HepG2 (cell line): ENCODE results near the gene TRPM5. TPM values are rescaled to one million over a fixed set of nuclear protein-coding genes. Genes with fewer than 3 reads are reported as not detected.

Experiments used
- BCL6 ChIP-seq: IDR thresholded peaks from 2 replicates; pipeline ENCODE4 v1.6.1; 2016; ENCODE audit warnings: missing genetic modification reagents, missing compliant biosample characterization
- CBX1 ChIP-seq: IDR thresholded peaks from one replicate; pipeline ENCODE4 v1.6.1; 2016; ENCODE audit warnings: antibody characterized with exemption, low read depth
- CEBPG ChIP-seq: IDR thresholded peaks from 2 replicates; pipeline ENCODE4 v1.6.1; 2016
- CHD2 ChIP-seq: IDR thresholded peaks from 2 replicates; pipeline ENCODE4 v1.6.1; 2011; ENCODE audit warnings: low read depth, low read length, improper control_type of control experiment
- DPF2 ChIP-seq: sonication (generic); formaldehyde crosslinking; IDR thresholded peaks from 2 replicates; pipeline ENCODE4 v1.4.0; 2020; ENCODE audit warnings: mild to moderate bottlenecking, low read depth, missing genetic modification reagents, borderline replicate concordance
- EED ChIP-seq: sonication (generic); formaldehyde crosslinking; IDR thresholded peaks from 2 replicates; pipeline ENCODE4 v1.5.0; 2020; ENCODE audit warnings: mild to moderate bottlenecking, missing genetic modification reagents
- HDAC1 ChIP-seq: sonication (generic); formaldehyde crosslinking; IDR thresholded peaks from 2 replicates; pipeline ENCODE4 v1.5.1; 2020; ENCODE audit warnings: mild to moderate bottlenecking, missing genetic modification reagents
- HDAC2 ChIP-seq: sonication (generic); formaldehyde crosslinking; IDR thresholded peaks from 2 replicates; pipeline ENCODE4 v1.4.0; 2020; ENCODE audit warnings: missing genetic modification reagents
- HHEX ChIP-seq: IDR thresholded peaks from 2 replicates; pipeline ENCODE4 v1.6.1; 2016; ENCODE audit warnings: control low read depth
- HNF1B ChIP-seq: sonication (generic); formaldehyde crosslinking; IDR thresholded peaks from 2 replicates; pipeline ENCODE4 v1.5.1; 2020; ENCODE audit warnings: mild to moderate bottlenecking, moderate library complexity, missing genetic modification reagents
- HOXD1 ChIP-seq: sonication (generic); formaldehyde crosslinking; IDR thresholded peaks from 2 replicates; pipeline ENCODE4 v1.5.0; 2020; ENCODE audit warnings: missing genetic modification reagents
- IRF2 ChIP-seq: IDR thresholded peaks from 2 replicates; pipeline ENCODE4 v1.6.1; 2018; ENCODE audit warnings: missing genetic modification reagents, missing compliant biosample characterization
- JARID2 ChIP-seq: sonication (generic); formaldehyde crosslinking; IDR thresholded peaks from 2 replicates; pipeline ENCODE4 v1.8.1; 2023; ENCODE audit warnings: missing genetic modification reagents, inconsistent platforms; ENCODE audit not compliant: insufficient replicate concordance
- MED8 ChIP-seq: sonication (generic); formaldehyde crosslinking; IDR thresholded peaks from 2 replicates; pipeline ENCODE4 v1.8.1; 2023; ENCODE audit warnings: mild to moderate bottlenecking, missing genetic modification reagents; ENCODE audit not compliant: insufficient replicate concordance
- MTA3 ChIP-seq: sonication (generic); formaldehyde crosslinking; IDR thresholded peaks from 2 replicates; pipeline ENCODE4 v1.4.0; 2020; ENCODE audit warnings: missing genetic modification reagents
- NFRKB ChIP-seq: fragments of 450-650 bp; IDR thresholded peaks from 2 replicates; pipeline ENCODE4 v1.6.1; 2017
- RORA ChIP-seq: sonication (generic); formaldehyde crosslinking; IDR thresholded peaks from 2 replicates; pipeline ENCODE4 v1.5.0; 2020; ENCODE audit warnings: mild to moderate bottlenecking, missing genetic modification reagents, moderate library complexity
- SIX1 ChIP-seq: sonication (generic); formaldehyde crosslinking; IDR thresholded peaks from 2 replicates; pipeline ENCODE4 v1.4.0; 2020; ENCODE audit warnings: missing genetic modification reagents, borderline replicate concordance
- TBP ChIP-seq: sonication (generic); formaldehyde crosslinking; IDR thresholded peaks from 2 replicates; pipeline ENCODE4 v1.5.0; 2020; ENCODE audit warnings: missing genetic modification reagents
- TP53 ChIP-seq: sonication (generic); formaldehyde crosslinking; conservative IDR thresholded peaks from 2 replicates; pipeline ENCODE4 v1.4.0; 2020; ENCODE audit warnings: missing genetic modification reagents
- ZBTB34 ChIP-seq: sonication (generic); formaldehyde crosslinking; IDR thresholded peaks from 2 replicates; pipeline ENCODE4 v1.8.0; 2022; ENCODE audit warnings: mild to moderate bottlenecking, missing genetic modification reagents
- ZFP36 ChIP-seq: fragments of 150-350 bp; IDR thresholded peaks from 2 replicates; pipeline ENCODE4 v1.6.1; 2018; ENCODE audit warnings: borderline replicate concordance, low read length, low read depth; ENCODE audit not compliant: partially characterized antibody
- ZKSCAN1 ChIP-seq: fragments of 150-350 bp; IDR thresholded peaks from 2 replicates; pipeline ENCODE4 v1.6.1; 2014; ENCODE audit warnings: low read length
- ZNF556 ChIP-seq: sonication (generic); formaldehyde crosslinking; IDR thresholded peaks from 2 replicates; pipeline ENCODE4 v1.4.0; 2020; ENCODE audit warnings: mild to moderate bottlenecking, missing genetic modification reagents, borderline replicate concordance
- ZNF562 ChIP-seq: sonication (generic); formaldehyde crosslinking; IDR thresholded peaks from 2 replicates; pipeline ENCODE4 v1.8.0; 2022; ENCODE audit warnings: missing genetic modification reagents, borderline replicate concordance
- ZNF574 ChIP-seq: sonication (generic); formaldehyde crosslinking; IDR thresholded peaks from 2 replicates; pipeline ENCODE4 v1.4.0; 2020; ENCODE audit warnings: missing genetic modification reagents
- ZNF83 ChIP-seq: sonication (generic); formaldehyde crosslinking; IDR thresholded peaks from 2 replicates; pipeline ENCODE4 v1.4.0; 2020; ENCODE audit warnings: missing genetic modification reagents, mild to moderate bottlenecking, borderline replicate concordance
- ZNF841 ChIP-seq: sonication (generic); formaldehyde crosslinking; IDR thresholded peaks from 2 replicates; pipeline ENCODE4 v1.8.1; 2023; ENCODE audit warnings: missing genetic modification reagents, borderline replicate concordance
- polyA plus RNA-seq, 8 experiments: library from polyadenylated mRNA; depleted of rRNA in 3 of 8; stranded (reverse) in 7 of 8; unstranded in 1 of 8; fragments of >200 nt; fragmentation: Illumina TruSeq in 4 of 8; extraction: Trizol in 4 of 8; gene quantifications; 2 replicates each; pipeline versions ENCODE4 v1.2.1 to v1.2.3, GENCODE V29; 2011 to 2016; ENCODE audit warnings: low read depth in 4 of 8, missing spikeins in 1 of 8, mixed read lengths in 1 of 8; ENCODE audit not compliant: insufficient read depth in 1 of 8
- total RNA-seq, 5 experiments: library from RNA; depleted of rRNA; stranded (reverse); fragments of >200 nt; fragmentation: Illumina TruSeq; extraction: Trizol; gene quantifications; 2 replicates each; pipeline ENCODE4 v1.2.3, GENCODE V29; 2016; ENCODE audit warnings: low read depth in 1 of 5

TRPM5 gene
- total and polyA plus RNA-seq, 2 of the 13 experiments (the other 11 are each of a cell fraction or from before 2014, with no cell fraction given), result 0.12 TPM; not detected in 1

DNA sequence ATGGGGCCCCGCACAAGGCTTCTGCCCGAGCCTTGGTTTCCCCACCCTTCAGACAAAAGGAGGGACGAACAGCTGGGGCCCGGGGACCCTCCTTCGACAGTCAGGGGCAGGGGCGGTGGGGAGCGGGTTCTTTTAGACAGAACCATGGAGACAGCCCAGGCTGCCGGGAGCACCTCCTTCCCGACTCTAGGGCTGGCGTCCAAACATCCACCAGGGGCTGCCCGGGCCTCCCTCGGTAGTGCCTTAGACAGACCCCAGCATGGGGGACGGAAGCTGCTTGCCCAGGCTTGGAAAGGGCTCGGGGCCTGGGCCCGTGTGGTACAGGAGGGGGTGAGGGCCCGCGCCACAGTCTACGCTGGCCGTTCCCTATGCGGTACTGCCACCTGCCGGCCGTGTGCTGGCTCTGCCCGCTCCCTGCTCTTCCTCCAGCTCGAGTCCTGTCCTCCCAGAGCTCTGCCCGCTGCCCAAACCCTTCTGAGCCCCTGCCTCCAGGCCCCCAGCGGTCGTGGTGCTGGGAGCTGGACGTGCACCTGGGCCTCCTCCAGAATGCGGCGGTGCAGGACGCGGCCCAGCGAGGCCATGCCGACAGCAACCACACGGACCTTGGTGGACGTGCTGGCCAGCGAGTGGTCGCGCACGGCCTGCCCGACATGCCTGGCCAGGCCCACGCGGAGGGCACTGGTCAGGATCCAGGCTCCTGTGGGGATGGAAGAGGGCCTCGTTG lies 23.6 kb downstream of the TRPM5 start (continued):
- TF ChIP-seq ZBTB34 (no peak), BCL6 (CRISPR knock-in tag) (no peak), MED8 (CRISPR knock-in tag) (no peak), SIX1 (CRISPR knock-in tag) (no peak), CEBPG (CRISPR knock-in tag) (no peak), TP53 (CRISPR knock-in tag) (0 out of 2 replicates have a peak, but pooled peaks have one; percentile 19), EED (CRISPR knock-in tag) (no peak), MTA3 (no peak), IRF2 (CRISPR knock-in tag) (no peak; the same call in 1 of the 2 replicates), ZNF83 (no peak), RORA (CRISPR knock-in tag) (no peak), ZNF556 (CRISPR knock-in tag) (no peak), HOXD1 (0 out of 2 replicates have a peak, but pooled peaks have one; percentile 42), HDAC2 (CRISPR knock-in tag) (no peak), ZNF841 (CRISPR knock-in tag) (no peak), CBX1 (no peak), TBP (CRISPR knock-in tag) (no peak), HDAC1 (no peak), ZFP36 (no peak), NFRKB (no peak), DPF2 (CRISPR knock-in tag) (no peak), CHD2 (no peak), HHEX (CRISPR knock-in tag) (no peak), JARID2 (CRISPR knock-in tag) (peak; percentile 58), HNF1B (CRISPR knock-in tag) (peak; percentile 43; the same call in 1 of the 2 replicates), ZKSCAN1 (no peak), ZNF562 (CRISPR knock-in tag) (no peak), ZNF574 (CRISPR knock-in tag) (peak; percentile 52; the same call in 1 of the 2 replicates)
